Aortic smooth muscle cell (primary cell): ENCODE measurements around the gene EIF2AK2. TPM values are rescaled to one million over a fixed set of nuclear protein-coding genes. Genes with fewer than 3 reads are reported as not detected.

Experiments
- total RNA-seq: library from RNA; depleted of rRNA; stranded (reverse); fragments of >200 nt; gene quantifications from 2 replicates; pipeline ENCODE4 v1.2.3, GENCODE V29; 2014

Gene EIF2AK2
- 26.2 and 26.6 TPM in 2 replicates for total RNA-seq

DNA sequence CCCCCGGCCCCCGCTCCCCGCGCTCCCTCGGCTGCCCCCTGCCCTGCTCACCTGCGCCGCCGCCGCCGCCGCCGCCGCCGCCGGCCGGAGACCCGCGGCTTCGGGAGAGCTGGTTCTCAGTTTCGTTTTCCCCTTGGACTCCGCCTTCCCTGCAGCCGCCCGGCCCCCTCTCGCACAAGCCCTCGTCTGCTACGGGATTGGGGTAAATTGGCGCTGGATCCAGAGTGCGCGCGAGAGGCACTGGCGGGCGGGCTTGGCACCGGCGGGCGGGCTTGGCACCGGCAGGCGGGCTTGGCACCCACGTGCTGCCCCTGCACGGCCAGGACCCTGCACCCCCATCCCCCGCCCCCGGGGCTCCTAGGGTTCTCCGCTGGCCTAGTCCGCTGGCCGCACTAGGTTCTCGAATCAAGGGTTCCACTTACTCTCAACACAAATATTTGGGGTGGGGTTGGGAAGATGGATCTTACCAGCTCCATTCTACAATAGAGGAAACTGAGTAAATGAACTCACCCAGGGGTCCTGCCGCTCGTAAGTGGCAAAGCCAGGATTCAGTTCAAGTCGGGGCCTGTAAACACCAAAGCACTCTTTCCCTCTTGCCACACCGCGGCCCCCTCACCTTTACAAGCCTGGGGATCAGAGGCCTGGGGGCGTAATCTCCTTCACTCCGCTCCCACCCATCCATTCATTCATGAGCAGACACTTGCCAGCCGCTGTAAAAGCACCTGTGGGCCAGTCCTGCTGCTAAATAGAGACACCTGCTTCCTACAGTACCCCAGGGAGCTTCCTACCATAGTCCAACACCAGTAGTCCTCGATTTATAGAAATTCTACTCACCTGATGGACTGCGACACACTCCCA, at the start of gene EIF2AK2:
Gene EIF2AK2, minus strand, starts transcription at position 124 of the 858 bp plus-strand sequence. CDS start 9,174 bp downstream, outside the sequence.

DNA sequence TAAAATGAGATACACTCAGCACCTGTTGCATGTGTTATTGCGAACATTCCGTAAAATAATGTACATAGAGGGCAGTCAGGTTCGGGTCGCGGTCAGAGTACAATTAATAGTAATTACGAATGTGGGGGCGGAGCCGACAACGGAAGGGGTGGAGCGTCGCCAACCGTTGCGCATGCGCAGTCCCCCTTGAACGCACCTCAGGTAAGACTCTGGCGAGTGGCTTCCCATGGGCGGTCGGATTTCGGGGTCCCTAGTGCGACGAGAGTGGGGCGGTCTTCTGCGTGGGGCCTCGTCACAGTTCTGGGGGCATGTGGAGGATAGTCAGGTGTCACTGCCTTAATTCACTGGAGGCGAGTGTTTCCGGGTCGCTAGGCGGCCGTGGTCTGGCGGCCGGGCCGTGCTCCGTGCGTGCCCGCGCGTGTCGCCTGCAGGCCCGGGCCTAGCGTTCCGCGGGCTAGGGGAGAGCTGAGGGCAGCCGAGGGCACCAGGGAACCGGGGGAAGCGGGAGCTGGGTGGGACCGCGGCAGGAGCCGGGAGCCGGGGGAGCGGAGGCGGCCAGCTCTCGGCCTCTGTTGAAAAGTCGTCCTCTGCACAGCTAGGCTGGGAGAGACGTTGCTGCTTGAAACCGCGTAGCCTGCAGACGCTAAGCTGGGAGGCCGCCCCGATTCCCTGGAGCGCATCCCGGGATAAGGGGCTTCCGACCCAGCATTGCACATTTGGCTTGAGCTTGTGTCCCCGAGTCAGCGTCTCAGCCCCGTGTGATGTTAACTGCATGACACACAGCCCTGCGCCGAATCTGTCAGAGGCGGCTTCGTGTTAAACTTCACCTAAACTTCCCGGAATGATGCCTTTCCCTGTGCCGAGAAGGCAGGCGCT, 39.8 kb upstream of the EIF2AK2 start, which contains the start of gene CEBPZOS:
Gene CEBPZOS, plus strand, starts transcription at position 177 of the 876 bp plus-strand sequence. CDS start 3,209 bp downstream, outside the sequence.

DNA sequence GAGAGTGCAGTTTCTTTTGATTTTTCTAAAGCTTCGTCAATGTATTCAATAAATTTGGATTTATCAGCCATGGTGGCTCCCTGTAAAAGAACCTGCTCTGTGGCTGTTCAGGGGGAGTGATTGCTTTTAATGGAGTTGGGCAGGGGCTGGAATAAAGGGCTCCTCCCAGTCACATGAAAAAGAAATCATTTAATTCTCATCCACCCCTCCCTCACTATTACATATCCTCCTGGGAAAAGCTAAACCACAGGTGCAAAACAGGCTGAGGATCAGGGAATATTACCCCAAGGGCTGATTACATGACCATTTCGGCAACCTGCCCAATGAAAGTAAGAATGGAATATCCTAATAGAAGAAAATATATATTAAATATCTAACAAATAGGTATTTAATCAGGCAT, 31.8 kb upstream of the EIF2AK2 start, which contains the start of gene SULT6B1:
Gene SULT6B1, minus strand, starts transcription at position 101 of the 400 bp plus-strand sequence. Its CDS starts 30 bp downstream, at position 71.

GRCh38 chr2:37083873-37084794, 72.6 kb downstream of the EIF2AK2 start, which contains the start of the genes GPATCH11 and HEATR5B:
TSS of gene GPATCH11 (plus strand) at chr2:37084518. CDS start at chr2:37088382, 3,864 bp downstream.
TSS of gene HEATR5B (minus strand) at chr2:37084372. CDS start at chr2:37083414, 958 bp downstream.

Other genes with a start within 250 kb of the EIF2AK2 start
- 13.1 and 18.4 TPM in 2 replicates for gene STRN, start 190.4 kb downstream of the EIF2AK2 start, total RNA-seq
- 15.6 and 18.1 TPM in 2 replicates for gene HEATR5B, start 72.6 kb downstream of the EIF2AK2 start, total RNA-seq
- 5.2 and 5.4 TPM in 2 replicates for gene GPATCH11, start 72.5 kb downstream of the EIF2AK2 start, total RNA-seq
- gene SULT6B1, start 31.7 kb upstream of the EIF2AK2 start, total RNA-seq = not detected in 2 replicates
- 12.9 and 15.1 TPM in 2 replicates for gene CEBPZOS, start 39.5 kb upstream of the EIF2AK2 start, total RNA-seq
- gene CEBPZ, start 74.6 kb upstream of the EIF2AK2 start, total RNA-seq = 43.7 and 59.5 TPM in 2 replicates
- 12.9 and 14.8 TPM in 2 replicates for gene NDUFAF7, start 74.7 kb upstream of the EIF2AK2 start, total RNA-seq
- gene PRKD3, start 167.9 kb upstream of the EIF2AK2 start, total RNA-seq = 58.9 and 61.2 TPM in 2 replicates
- gene QPCT, start 187.7 kb upstream of the EIF2AK2 start, total RNA-seq = 2.5 and 3.6 TPM in 2 replicates